Subcutaneous abdominal adipose tissue (tissue), 5 donors: ENCODE measurements around the gene PSME1.

ENCODE experiments used
- H3K27ac ChIP-seq: one replicate; pipeline ENCODE4 v1.7.0; 2013; ENCODE audit warnings: low read depth, mild to moderate bottlenecking, inconsistent platforms, low read length, moderate library complexity
- H3K27me3 ChIP-seq, 5 donors: one replicate each; pipeline ENCODE4 v1.7.0; 2013; ENCODE audit warnings: low read length in 5 of 5, inconsistent platforms in 1 of 5; ENCODE audit not compliant: control insufficient read depth in 5 of 5, insufficient read depth in 4 of 5
- H3K36me3 ChIP-seq, 5 donors: one replicate each; pipeline ENCODE4 v1.7.0; 2013; ENCODE audit warnings: low read length in 5 of 5; ENCODE audit not compliant: control insufficient read depth in 5 of 5, insufficient read depth in 5 of 5
- H3K4me1 ChIP-seq, 5 donors: one replicate each; pipeline ENCODE4 v1.7.0; 2013; ENCODE audit warnings: low read length in 5 of 5, mild to moderate bottlenecking in 3 of 5, moderate library complexity in 1 of 5; ENCODE audit not compliant: control insufficient read depth in 5 of 5, insufficient read depth in 5 of 5
- H3K4me3 ChIP-seq, 5 donors: one replicate each; pipeline ENCODE4 v1.7.0; 2013; ENCODE audit warnings: low read length in 5 of 5, low read depth in 1 of 5
- H3K9ac ChIP-seq, 5 donors: one replicate each; pipeline ENCODE4 v1.7.0; 2013; ENCODE audit warnings: low read length in 5 of 5, mild to moderate bottlenecking in 4 of 5, moderate library complexity in 3 of 5
- H3K9me3 ChIP-seq, 5 donors: one replicate each; pipeline ENCODE4 v1.7.0; 2013; ENCODE audit warnings: low read length in 5 of 5; ENCODE audit not compliant: control insufficient read depth in 5 of 5
- donor health status: healthy.
- donor health status: healthy.
- donor health status: healthy.
- donor health status: healthy.
- donor health status: healthy.

PSME1 gene

DNA sequence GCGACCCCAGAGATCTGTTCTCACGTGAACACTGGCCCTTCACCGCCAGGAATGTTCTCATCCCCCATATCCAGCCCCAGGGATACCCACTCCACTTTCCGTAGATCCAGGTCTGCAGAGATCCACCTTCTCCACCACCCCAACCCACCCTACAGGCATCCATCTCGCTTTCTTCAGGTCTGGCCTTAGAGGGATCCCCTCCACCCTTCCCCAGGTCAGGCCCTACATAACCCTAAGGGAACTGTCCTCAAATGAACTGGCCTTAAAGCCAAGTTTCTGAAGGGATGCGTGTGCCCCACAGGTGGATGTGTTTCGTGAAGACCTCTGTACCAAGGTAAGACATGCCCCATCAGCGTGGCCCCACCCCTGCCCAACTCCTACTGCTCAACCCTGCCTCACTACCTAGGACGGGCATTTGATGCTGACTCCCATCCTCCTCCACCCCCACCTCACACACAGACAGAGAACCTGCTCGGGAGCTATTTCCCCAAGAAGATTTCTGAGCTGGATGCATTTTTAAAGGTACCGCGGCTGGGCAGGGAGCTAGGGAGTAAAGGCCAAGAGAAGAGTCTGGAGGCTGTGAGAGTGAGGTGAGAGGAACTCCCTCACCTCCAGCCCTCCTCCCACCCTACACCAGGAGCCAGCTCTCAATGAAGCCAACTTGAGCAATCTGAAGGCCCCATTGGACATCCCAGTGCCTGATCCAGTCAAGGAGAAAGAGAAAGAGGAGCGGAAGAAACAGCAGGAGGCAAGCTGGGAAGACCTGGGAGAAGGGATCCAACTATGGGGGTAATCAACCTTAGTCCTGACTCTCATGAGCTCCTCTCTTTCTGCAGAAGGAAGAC is 912 bp downstream of the PSME1 start:
- Histone ChIP-seq H3K9ac (peak overlapping the region in 4 of 5 donors; percentile 78 to 92 (median 86)), H3K4me3 (peak overlapping the region; percentile 73 to 91 (median 83)), H3K4me1 (peaks cover 2 to 56% (median 33%) of the 10 kb centered on the region in 5 donors), H3K27me3 (no peaks in the 10 kb centered on the region), H3K27ac (peak overlapping the region; percentile 62), H3K36me3 (peaks cover 0 to 24% (median 20%) of the 10 kb centered on the region in 5 donors), H3K9me3 (no peaks in the 10 kb centered on the region)

- peaks cover 0 to 24% (median 20%) of the 10 kb centered on the region in 5 donors for H3K36me3 ChIP-seq
- peak overlapping the region; percentile 62 for H3K27ac ChIP-seq
- no peak overlapping the region for H3K4me3 ChIP-seq
- H3K4me1 ChIP-seq, result peaks cover 3 to 51% (median 36%) of the 10 kb centered on the region in 5 donors
- H3K9ac ChIP-seq, result peak overlapping the region in 1 of 5 donors; percentile 86
- no peaks in the 10 kb centered on the region for H3K9me3 ChIP-seq
- H3K27me3 ChIP-seq, result no peaks in the 10 kb centered on the region
Observed at GRCh38 chr14:24137529-24138395, 1.8 kb downstream of the PSME1 start.

DNA sequence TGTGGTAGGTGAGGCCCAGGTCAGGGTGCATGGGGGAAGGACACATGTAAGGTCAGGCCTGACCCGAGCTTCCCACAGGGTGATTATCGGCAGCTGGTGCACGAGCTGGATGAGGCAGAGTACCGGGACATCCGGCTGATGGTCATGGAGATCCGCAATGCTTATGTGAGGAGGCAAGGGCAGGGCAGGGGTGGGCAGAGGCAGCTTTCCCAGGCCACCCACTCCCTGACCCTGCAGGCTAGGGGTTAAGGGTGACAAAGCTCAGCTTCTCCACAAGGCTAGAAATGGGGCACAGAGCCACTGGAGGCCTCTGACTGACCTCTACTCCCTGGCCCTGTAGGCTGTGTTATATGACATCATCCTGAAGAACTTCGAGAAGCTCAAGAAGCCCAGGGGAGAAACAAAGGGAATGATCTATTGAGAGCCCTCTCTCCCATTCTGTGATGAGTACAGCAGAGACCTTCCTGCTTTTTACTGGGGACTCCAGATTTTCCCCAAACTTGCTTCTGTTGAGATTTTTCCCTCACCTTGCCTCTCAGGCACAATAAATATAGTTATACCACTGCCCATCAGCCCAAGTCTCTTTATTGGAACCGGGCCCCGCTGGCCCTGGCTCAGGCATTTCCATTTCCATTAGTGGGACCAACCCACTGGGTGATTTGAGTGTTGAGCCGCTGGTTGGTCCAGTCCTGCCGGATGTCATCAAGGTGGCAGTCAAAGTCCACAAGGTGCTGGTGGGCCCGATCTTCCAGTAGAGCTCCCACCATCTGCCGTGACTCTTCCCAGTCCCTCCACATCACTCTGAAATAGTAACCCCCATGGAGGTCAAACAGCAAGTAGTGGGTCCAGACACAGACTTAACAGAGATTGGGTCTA is 2.6 kb downstream of the PSME1 start:
- H3K4me1 ChIP-seq, result peaks cover 3 to 51% (median 36%) of the 10 kb centered on the region in 5 donors

DNA sequence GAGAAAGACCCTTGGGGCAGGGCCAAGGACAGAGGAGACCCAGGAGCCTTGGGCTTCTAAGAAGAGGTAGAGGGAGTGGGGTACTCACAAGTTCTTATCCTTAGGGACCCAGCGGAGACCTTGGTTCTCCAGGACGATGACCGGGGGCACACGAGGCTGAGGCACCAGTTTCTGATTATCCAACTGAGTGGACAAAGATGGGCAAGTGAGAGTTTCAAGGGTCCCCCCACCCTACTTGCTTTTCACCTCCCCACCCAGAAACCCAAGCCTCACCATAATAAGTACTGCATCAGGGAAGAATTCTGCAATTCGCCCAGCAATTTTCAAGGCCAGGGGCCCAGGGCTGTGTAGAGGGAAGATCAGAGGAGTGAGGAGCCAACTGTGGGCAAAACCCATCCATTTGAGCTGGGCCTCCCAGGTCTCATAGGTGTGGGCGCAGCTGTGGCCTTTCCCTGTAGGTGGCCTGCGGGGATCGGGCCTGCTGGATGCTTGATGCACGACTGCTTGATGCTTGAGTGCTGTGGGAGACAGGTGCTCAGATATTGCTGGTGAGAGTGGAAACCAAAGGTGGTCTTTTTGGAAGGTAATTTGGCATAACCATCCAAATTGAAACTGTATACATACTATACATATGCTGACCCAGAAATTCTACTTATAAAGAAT is 3.4 kb downstream of the PSME1 start:
- no peaks in the 10 kb centered on the region for H3K27me3 ChIP-seq
- peaks cover 3 to 51% (median 36%) of the 10 kb centered on the region in 5 donors for H3K4me1 ChIP-seq
- peak overlapping the region; percentile 23 for H3K27ac ChIP-seq
- H3K4me3 ChIP-seq, result no peak overlapping the region
- H3K9me3 ChIP-seq, result no peaks in the 10 kb centered on the region
- no peak overlapping the region for H3K9ac ChIP-seq
- peaks cover 0 to 35% (median 24%) of the 10 kb centered on the region in 5 donors for H3K36me3 ChIP-seq

More for the DNA sequence above, 2.6 kb downstream of the PSME1 start:
- Histone ChIP-seq H3K36me3 (peaks cover 0 to 29% (median 22%) of the 10 kb centered on the region in 5 donors), H3K9ac (peak overlapping the region in 1 of 5 donors; percentile 31), H3K4me3 (no peak overlapping the region), H3K9me3 (no peaks in the 10 kb centered on the region), H3K27ac (peak overlapping the region; percentile 23), H3K27me3 (no peaks in the 10 kb centered on the region)

DNA sequence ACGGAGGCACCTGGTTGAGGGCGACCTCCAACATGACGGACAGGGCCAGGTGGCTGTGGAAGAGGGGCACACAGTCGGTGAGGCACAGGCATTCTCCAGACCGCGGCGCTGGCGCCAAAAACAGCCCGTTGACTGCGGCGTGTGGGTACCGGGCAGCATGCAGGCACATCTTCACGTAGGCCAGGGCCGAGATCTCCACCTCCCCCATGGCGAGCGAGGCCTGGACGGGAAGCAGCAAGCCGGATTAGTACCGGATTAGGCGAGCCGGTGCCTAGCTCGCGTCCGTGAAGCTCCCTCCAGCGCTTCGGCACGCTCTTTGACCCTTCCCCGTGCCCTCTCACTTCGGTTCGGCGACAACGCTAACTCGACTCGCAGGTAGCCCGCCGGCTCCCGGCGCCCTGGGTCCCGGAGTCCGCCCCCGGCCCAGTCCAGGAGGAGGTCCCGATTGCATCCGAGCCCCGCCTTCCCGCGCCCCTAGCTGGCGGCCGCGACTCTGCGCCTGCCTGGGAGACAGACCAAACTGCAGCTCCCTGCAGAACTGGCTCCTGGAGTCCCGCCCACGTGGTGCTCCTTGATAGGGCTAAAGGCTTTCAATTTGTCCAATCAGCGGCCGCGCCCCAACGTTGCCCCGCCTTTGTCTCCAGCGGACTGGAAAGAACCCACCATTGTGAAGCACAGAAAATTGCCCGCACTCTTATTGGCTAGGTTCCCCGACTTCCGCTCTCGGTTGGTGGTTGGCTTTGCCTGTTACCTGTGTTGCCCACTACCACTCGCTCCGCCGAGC is 5.3 kb downstream of the PSME1 start, which contains the start of gene EMC9:
Gene EMC9, minus strand, starts transcription at position 495 of the 784 bp plus-strand sequence. Its CDS starts 287 bp downstream, at position 208.
- H3K9me3 ChIP-seq, result no peaks in the 10 kb centered on the region
- H3K4me3 ChIP-seq, result peak within 1 kb of the TSS; percentile 72 to 97 (median 91)
- peak within 1 kb of the TSS in 4 of 5 donors; percentile 56 to 92 (median 82) for H3K9ac ChIP-seq
- no peaks in the 10 kb centered on the region for H3K27me3 ChIP-seq
- peaks cover 7 to 58% (median 42%) of the 10 kb centered on the region in 5 donors for H3K4me1 ChIP-seq
- H3K27ac ChIP-seq, result peak within 1 kb of the TSS; percentile 84
- H3K36me3 ChIP-seq, result peaks cover 0 to 39% (median 24%) of the 10 kb centered on the region in 5 donors

DNA sequence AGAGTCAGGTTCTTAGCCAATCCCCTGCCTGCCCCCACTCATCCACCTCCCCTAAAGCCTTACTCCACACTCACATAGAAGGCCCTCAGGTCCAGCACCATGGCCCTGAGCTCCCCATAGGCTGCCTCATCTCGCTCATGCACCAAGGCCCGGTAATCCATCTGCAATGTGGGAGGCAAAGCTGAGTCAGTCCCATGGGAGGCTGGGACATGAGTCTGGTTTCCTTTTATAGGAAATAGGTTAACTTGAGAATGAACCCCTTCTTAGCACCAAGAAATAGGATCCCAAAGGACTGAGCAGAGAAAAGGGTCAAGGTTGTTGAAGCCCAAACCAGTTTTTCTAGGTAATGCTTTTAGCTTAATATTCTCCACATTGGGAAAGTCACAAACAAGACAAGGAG is 7.5 kb downstream of the PSME1 start:
- Histone ChIP-seq H3K36me3 (peaks cover 0 to 27% (median 12%) of the 10 kb centered on the region in 5 donors), H3K9me3 (no peaks in the 10 kb centered on the region), H3K4me3 (no peak overlapping the region), H3K9ac (no peak overlapping the region), H3K27me3 (no peaks in the 10 kb centered on the region), H3K27ac (no peak overlapping the region), H3K4me1 (peaks cover 13 to 50% (median 44%) of the 10 kb centered on the region in 5 donors)

DNA sequence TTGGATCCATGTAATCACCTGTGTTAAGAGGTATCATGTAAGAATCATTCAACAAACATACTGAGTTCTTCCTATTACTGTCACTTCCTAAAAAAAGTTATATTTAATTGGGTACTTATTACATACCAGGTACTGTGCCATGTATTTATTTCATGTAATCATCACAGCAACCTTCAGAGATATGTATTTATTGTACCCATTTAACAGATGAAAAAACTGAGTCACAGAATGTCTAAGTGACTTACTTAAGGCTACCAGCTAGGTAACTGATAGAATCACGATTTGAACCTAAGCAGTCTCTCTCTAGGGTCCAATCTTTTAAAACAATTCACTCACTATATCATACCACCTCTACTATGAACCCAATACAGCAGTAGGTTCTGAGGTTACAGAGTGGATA is 8.5 kb downstream of the PSME1 start:
- no peaks in the 10 kb centered on the region for H3K27me3 ChIP-seq
- peaks cover 0 to 26% (median 8%) of the 10 kb centered on the region in 5 donors for H3K36me3 ChIP-seq
- no peak overlapping the region for H3K27ac ChIP-seq
- peaks cover 13 to 49% (median 45%) of the 10 kb centered on the region in 5 donors for H3K4me1 ChIP-seq
- no peak overlapping the region for H3K9ac ChIP-seq
- no peak overlapping the region for H3K4me3 ChIP-seq
- no peaks in the 10 kb centered on the region for H3K9me3 ChIP-seq

DNA sequence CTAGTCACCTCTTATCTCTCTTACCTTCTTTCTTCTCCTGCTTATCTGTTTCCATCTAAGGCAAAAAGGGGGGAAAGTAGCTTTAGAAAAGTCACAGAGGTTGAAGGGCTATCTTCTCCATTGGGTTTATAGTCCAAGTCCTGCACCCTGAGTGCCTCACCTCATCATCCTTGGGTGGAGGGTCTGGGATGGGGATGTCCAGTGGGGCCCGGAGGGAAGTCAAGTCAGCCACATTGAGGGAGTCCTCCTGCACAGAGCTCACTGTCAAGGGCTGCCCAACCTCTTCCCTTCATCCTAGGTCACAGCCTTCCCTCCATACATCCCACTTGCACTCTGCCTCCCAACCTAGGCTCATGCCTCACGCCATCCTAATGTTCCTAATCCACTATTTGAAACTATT is 9.2 kb downstream of the PSME1 start:
- H3K27ac ChIP-seq, result peak overlapping the region; percentile 98
- peaks cover 13 to 46% (median 42%) of the 10 kb centered on the region in 5 donors for H3K4me1 ChIP-seq
- H3K4me3 ChIP-seq, result peak overlapping the region in 1 of 5 donors; percentile 25

More for the DNA sequence above, 9.2 kb downstream of the PSME1 start:
- peak overlapping the region in 1 of 5 donors; percentile 87 for H3K9ac ChIP-seq
- no peaks in the 10 kb centered on the region for H3K27me3 ChIP-seq
- H3K36me3 ChIP-seq, result peaks cover 2 to 32% (median 15%) of the 10 kb centered on the region in 5 donors
- no peaks in the 10 kb centered on the region for H3K9me3 ChIP-seq
